SH-SY5Y (cell line): Measurements from ENCODE around the gene MRPL39.

Source experiments
- GATA2 ChIP-seq: IDR thresholded peaks from 2 replicates; pipeline ENCODE4 v1.6.1; 2011; ENCODE audit warnings: mild to moderate bottlenecking, low read depth, low read length
- GATA3 ChIP-seq: IDR thresholded peaks from 2 replicates; pipeline ENCODE4 v1.6.1; 2011; ENCODE audit warnings: low read depth, mild to moderate bottlenecking, low read length, moderate library complexity

MRPL39 gene

GRCh38 chr21:25552856-25553255 is 54.4 kb downstream of the MRPL39 start:
- TF ChIP-seq GATA3 (no peak), GATA2 (no peak)

- TF ChIP-seq GATA2 (no peak), GATA3 (no peak)
Observed at GRCh38 chr21:25551569-25551968, 55.7 kb downstream of the MRPL39 start.

- TF ChIP-seq GATA3 (no peak), GATA2 (no peak)
Observed at GRCh38 chr21:25550352-25551120, 56.7 kb downstream of the MRPL39 start.

DNA sequence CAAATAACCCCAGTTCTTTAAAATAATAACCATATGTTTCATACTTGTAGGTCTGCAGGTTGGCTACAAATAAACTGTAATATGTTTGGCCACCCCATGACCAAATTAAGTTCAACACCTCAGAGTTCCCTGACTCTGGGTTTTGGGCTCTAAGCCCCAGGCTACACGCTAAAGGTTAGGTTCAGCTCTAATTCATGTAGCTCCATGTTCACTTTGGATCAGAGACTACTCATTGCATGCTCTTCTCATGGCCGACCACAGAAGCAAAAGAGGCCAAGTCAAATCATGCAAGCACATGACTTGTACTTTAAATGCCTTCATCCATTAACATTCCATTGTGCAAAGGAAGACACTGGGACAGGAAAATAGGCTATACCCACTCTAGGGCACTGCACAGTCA is 66.2 kb downstream of the MRPL39 start:
- no peak for TF ChIP-seq GATA3
- no peak for TF ChIP-seq GATA2

GRCh38 chr21:25539606-25540005 is 67.7 kb downstream of the MRPL39 start:
- TF ChIP-seq GATA3 (no peak), GATA2 (no peak)

DNA sequence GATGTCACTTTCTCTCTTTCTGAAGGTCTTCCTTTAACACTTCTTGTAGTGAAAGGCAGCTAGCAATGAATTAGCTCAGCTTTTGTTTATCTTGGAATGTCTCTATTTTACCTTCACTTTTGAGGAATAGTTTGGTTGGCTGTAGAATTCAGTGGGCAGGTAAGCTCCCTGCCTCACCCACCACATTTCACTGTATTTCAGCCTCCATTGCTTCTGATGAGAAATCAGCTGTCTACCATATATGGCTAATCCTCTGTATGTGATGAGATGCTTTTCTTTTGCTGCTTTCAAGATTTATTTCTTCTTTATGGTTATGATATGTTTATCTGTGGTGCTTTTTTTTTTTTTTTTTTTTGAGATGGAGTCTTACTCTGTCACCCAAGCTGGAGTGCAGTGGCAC is 70.1 kb downstream of the MRPL39 start:
- TF ChIP-seq GATA3, result no peak

GRCh38 chr21:25536752-25537151 is 70.5 kb downstream of the MRPL39 start:
- no peak for TF ChIP-seq GATA3
- no peak for TF ChIP-seq GATA2

DNA sequence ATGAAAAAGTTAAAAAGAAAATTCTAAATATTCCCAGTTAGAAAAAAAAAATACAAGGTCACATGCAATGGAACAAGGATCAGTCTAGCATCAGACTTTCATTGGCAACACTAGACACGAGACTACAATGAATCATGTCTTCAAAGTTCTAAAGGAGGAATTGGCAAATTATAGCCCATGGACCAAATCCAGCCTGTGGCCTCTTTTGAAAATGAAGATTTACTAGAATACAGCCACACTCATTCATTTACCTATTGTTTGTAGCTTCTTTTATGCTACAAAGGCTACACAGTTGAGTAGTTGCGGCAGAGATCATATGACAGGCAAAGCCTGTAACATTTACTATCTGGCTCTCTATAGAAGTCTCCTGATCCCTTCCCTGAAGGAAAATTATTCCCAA is 71.4 kb downstream of the MRPL39 start:
- TF ChIP-seq GATA3 (no peak), GATA2 (no peak)
